ENCODE results near the gene FGF14. TPM values are rescaled to one million over a fixed set of nuclear protein-coding genes. Genes with fewer than 3 reads are reported as not detected.

FGF14 gene
- total and polyA plus RNA-seq, 2 donors (not counting 3 experiments of a cell fraction or from before 2014, with no cell fraction given): not detected

- POLR2A ChIA-PET: no interaction called here
- no peak overlapping the region for H3K9ac ChIP-seq (replicated peaks; ENCODE audit: extremely low read depth, insufficient read depth, low read length)
- H2AFZ ChIP-seq (ENCODE audit: low read depth, low read length): no peak overlapping the region
- H3K79me2 ChIP-seq (ENCODE audit: control insufficient read depth, insufficient read depth, low read length): no peaks in the 10 kb centered on the region
- no peak overlapping the region for H3K27ac ChIP-seq (ENCODE audit: insufficient read depth, low read depth, low read length)
- no peaks in the 10 kb centered on the region for H3K9me3 ChIP-seq (replicated peaks; ENCODE audit: control insufficient read depth, insufficient read depth, low read length)
- DNase-seq (ENCODE audit: low read depth, low spot score): no peak
- peaks cover 3 to 4% of the 10 kb centered on the region in 2 experiments for H3K27me3 ChIP-seq (ENCODE audit: control insufficient read depth in 2 of 2, insufficient read depth in 2 of 2, low read length in 2 of 2)
- no TSS peak for BruUV-seq (replicated peaks)
- FAIRE-seq: no peak
- no peak overlapping the region for H3K4me2 ChIP-seq (ENCODE audit: insufficient read depth, low read length)
- CTCF ChIA-PET: interaction anchor here (1.1 to 1.4 kb wide), 2 partner anchors 9 to 13 kb away, joined by 3 to 5 read pairs; no protein-coding TSS in a partner anchor
- TF ChIP-seq MYC (IDR thresholded peaks at IDR 0.05; ENCODE audit: low read depth, low read length) (no peak), EZH2 (IDR thresholded peaks at IDR 0.05; ENCODE audit: borderline replicate concordance, low read depth, low read length, severe bottlenecking) (no peak), GATA2 (IDR thresholded peaks at IDR 0.05; ENCODE audit: insufficient read depth, insufficient read length, low read depth, low read length) (no peak), CTCF (IDR thresholded peaks at IDR 0.05; ENCODE audit: extremely low read depth in 1 of 2, insufficient read depth in 1 of 2, low read depth in 1 of 2, low read length in 2 of 2) (no peak), POLR2AphosphoS5 (IDR thresholded peaks at IDR 0.05; ENCODE audit: insufficient read depth, low read depth, low read length) (no peak)
- TF ChIP-seq, protein P1, sequence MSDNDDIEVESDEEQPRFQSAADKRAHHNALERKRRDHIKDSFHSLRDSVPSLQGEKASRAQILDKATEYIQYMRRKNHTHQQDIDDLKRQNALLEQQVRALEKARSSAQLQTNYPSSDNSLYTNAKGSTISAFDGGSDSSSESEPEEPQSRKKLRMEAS (IDR thresholded peaks at IDR 0.05; ENCODE audit: insufficient read depth, insufficient read length): no peak
- intact Hi-C loops (cut with micrococcal nuclease): no loop called here
- dilution Hi-C loops (cut with MboI; ENCODE audit: extremely low pct_ligation_motif_present, low sequenced_read_pairs): no loop called here
- no peaks in the 10 kb centered on the region for H3K4me1 ChIP-seq (ENCODE audit: control insufficient read depth, extremely low read depth, insufficient read depth, low read length)
- H3K9me1 ChIP-seq (replicated peaks; ENCODE audit: control insufficient read depth, extremely low read depth, insufficient read depth, low read length): no peaks in the 10 kb centered on the region
- no peaks in the 10 kb centered on the region for H3K36me3 ChIP-seq (ENCODE audit: control insufficient read depth in 2 of 2, extremely low read depth in 1 of 2, insufficient read depth in 2 of 2, low read length in 2 of 2)
- H4K20me1 ChIP-seq (replicated peaks; ENCODE audit: control insufficient read depth, extremely low read depth, insufficient read depth, low read length): no peaks in the 10 kb centered on the region
- H3K4me3 ChIP-seq (replicated peaks in 1 of 3; ENCODE audit: insufficient read depth in 1 of 3, low read depth in 1 of 3, low read length in 3 of 3): no peak overlapping the region
Observed at GRCh38 chr13:101792189-101792588, 609.7 kb downstream of the FGF14 start.
